SK-N-SH treated with all-trans-retinoic acid at 6 μM for 48 hours (cell line): ENCODE measurements around the gene STARD3.

Experiments
- OSR1 ChIP-seq: fragments of 250-450 bp; sonication (Bioruptor Pico); IDR thresholded peaks from 2 replicates; pipeline ENCODE4 v1.8.0; 2022; ENCODE audit warnings: moderate library complexity, mild to moderate bottlenecking, inconsistent platforms
- PATZ1 ChIP-seq: fragments of 250-450 bp; sonication (Bioruptor Pico); IDR thresholded peaks from 2 replicates; pipeline ENCODE4 v1.8.0; 2020; ENCODE audit warnings: mild to moderate bottlenecking, moderate library complexity, borderline replicate concordance
- TSHZ2 ChIP-seq: fragments of 250-450 bp; sonication (Bioruptor Pico); IDR thresholded peaks from 2 replicates; pipeline ENCODE4 v1.5.0; 2020; ENCODE audit warnings: mild to moderate bottlenecking, moderate library complexity
- ZFP30 ChIP-seq: fragments of 450-650 bp; formaldehyde crosslinking; IDR thresholded peaks from 2 replicates; pipeline ENCODE4 v1.5.0; 2022; ENCODE audit warnings: mild to moderate bottlenecking, moderate library complexity
- ZNF565 ChIP-seq: fragments of 450-650 bp; formaldehyde crosslinking; conservative IDR thresholded peaks from 2 replicates; pipeline ENCODE4 v1.5.0; 2020; ENCODE audit warnings: low read depth, mild to moderate bottlenecking, moderate library complexity
- ZNF70 ChIP-seq: fragments of 450-650 bp; formaldehyde crosslinking; IDR thresholded peaks from 2 replicates; pipeline ENCODE4 v1.5.0; 2020; ENCODE audit warnings: mild to moderate bottlenecking, moderate library complexity
- ZNF8 ChIP-seq: fragments of 450-650 bp; formaldehyde crosslinking; IDR thresholded peaks from 2 replicates; pipeline ENCODE4 v1.5.0; 2020; ENCODE audit warnings: mild to moderate bottlenecking, moderate library complexity
- TF ChIP-seq, protein P1 (sequence below): fragments of 250-450 bp; sonication (Bioruptor Pico); IDR thresholded peaks from 2 replicates; pipeline ENCODE4 v1.5.1; 2020; ENCODE audit warnings: low read depth, mild to moderate bottlenecking, moderate library complexity

GRCh38 chr17:39618246-39618913 is 18.6 kb upstream of the STARD3 start:
- TF ChIP-seq ZNF565 (CRISPR knock-in tag) (no peak), ZNF8 (CRISPR knock-in tag) (no peak), TSHZ2 (CRISPR knock-in tag) (no peak), ZFP30 (CRISPR knock-in tag) (no peak), ZNF70 (no peak), PATZ1 (no peak), OSR1 (CRISPR knock-in tag) (no peak)
- TF ChIP-seq, protein P1, sequence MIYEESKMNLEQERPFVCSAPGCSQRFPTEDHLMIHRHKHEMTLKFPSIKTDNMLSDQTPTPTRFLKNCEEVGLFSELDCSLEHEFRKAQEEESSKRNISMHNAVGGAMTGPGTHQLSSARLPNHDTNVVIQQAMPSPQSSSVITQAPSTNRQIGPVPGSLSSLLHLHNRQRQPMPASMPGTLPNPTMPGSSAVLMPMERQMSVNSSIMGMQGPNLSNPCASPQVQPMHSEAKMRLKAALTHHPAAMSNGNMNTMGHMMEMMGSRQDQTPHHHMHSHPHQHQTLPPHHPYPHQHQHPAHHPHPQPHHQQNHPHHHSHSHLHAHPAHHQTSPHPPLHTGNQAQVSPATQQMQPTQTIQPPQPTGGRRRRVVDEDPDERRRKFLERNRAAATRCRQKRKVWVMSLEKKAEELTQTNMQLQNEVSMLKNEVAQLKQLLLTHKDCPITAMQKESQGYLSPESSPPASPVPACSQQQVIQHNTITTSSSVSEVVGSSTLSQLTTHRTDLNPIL: no peak
